Tibial artery (tissue), 4 donors: Measurements from ENCODE around the gene SNRNP48.

Experiments used
- DNase-seq, 2 donors: peaks; one replicate each; pipeline ENCODE4 v3.0.0-alpha.2; 2019
- H3K27ac ChIP-seq, 2 donors: fragments of 200-600 bp; sonication (generic) in 1 of 2; 1 replicate in 1 of 2; 2 replicates in 1 of 2; pipeline ENCODE4 v1.5.1; 2018 to 2019; ENCODE audit warnings: mild to moderate bottlenecking in 1 of 2
- H3K27me3 ChIP-seq, 2 donors: fragments of 200-600 bp; sonication (generic) in 1 of 2; one replicate each; pipeline versions ENCODE4 v1.5.1 to v1.6.0; 2016 to 2019
- H3K36me3 ChIP-seq, 3 donors: fragments of 200-600 bp; sonication (generic) in 2 of 3; one replicate each; pipeline ENCODE4 v1.5.1; 2016 to 2019; ENCODE audit warnings: mild to moderate bottlenecking in 2 of 3
- H3K4me1 ChIP-seq, 4 donors: fragments of 200-600 bp; sonication (generic) in 2 of 4; 1 replicate in 3 of 4; 2 replicates in 1 of 4; pipeline ENCODE4 v1.5.1; 2016 to 2019
- H3K4me3 ChIP-seq, 2 donors: fragments of 200-600 bp; sonication (generic) in 1 of 2; 1 replicate in 1 of 2; 2 replicates in 1 of 2; pipeline ENCODE4 v1.5.1; 2018 to 2019; ENCODE audit warnings: mild to moderate bottlenecking in 2 of 2
- H3K9me3 ChIP-seq, 3 donors: fragments of 200-600 bp; sonication (generic) in 1 of 3; one replicate each; pipeline ENCODE4 v1.5.1; 2016 to 2019
- intact Hi-C: fragments of 100-400 bp; cut with DNase I; formaldehyde crosslinking; loops from one replicate; pipeline ENCODE4 v1.15.0; 2023; ENCODE audit warnings: low total_unique reads
- TF ChIP-seq, protein P1 (sequence below), 2 experiments: fragments of 200-600 bp in 1 of 2; fragments of 450-650 bp in 1 of 2; IDR thresholded peaks; one replicate each; pipeline ENCODE4 v1.5.1; 2017 to 2019; ENCODE audit warnings: antibody characterized with exemption in 2 of 2, mild to moderate bottlenecking in 1 of 2, moderate library complexity in 1 of 2

SNRNP48 gene

DNA sequence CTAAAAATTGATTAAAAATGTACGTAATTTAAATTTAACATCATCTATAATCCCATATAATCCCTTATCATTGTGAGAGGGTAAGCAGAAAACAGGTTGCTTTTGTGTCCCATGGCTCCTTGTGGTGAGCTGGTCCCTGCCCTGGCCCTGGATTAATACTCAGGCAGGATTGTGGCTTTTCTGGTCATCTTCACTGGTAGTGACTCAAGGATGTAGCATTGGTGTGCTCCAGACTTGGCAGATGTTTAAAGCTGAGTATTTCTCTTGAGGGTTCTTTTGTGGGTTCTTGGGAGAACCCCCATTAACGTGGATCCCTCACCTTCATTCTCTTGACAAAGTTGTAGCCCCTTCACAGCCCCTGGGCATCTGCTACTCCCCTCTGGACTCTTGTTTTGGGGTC lies 39.3 kb downstream of the SNRNP48 start:
- peaks cover 0 to 7% of the 10 kb centered on the region in 2 donors for H3K27me3 ChIP-seq
- H3K9me3 ChIP-seq: no peaks in the 10 kb centered on the region
- H3K4me3 ChIP-seq: no peak overlapping the region
- intact Hi-C loops: no loop called here
- no peak for DNase-seq
- H3K36me3 ChIP-seq: no peaks in the 10 kb centered on the region
- no peak overlapping the region for H3K27ac ChIP-seq
- H3K4me1 ChIP-seq: no peaks in the 10 kb centered on the region
- TF ChIP-seq, protein P1, sequence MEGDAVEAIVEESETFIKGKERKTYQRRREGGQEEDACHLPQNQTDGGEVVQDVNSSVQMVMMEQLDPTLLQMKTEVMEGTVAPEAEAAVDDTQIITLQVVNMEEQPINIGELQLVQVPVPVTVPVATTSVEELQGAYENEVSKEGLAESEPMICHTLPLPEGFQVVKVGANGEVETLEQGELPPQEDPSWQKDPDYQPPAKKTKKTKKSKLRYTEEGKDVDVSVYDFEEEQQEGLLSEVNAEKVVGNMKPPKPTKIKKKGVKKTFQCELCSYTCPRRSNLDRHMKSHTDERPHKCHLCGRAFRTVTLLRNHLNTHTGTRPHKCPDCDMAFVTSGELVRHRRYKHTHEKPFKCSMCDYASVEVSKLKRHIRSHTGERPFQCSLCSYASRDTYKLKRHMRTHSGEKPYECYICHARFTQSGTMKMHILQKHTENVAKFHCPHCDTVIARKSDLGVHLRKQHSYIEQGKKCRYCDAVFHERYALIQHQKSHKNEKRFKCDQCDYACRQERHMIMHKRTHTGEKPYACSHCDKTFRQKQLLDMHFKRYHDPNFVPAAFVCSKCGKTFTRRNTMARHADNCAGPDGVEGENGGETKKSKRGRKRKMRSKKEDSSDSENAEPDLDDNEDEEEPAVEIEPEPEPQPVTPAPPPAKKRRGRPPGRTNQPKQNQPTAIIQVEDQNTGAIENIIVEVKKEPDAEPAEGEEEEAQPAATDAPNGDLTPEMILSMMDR (IDR thresholded peaks at IDR 0.05): no peak

DNA sequence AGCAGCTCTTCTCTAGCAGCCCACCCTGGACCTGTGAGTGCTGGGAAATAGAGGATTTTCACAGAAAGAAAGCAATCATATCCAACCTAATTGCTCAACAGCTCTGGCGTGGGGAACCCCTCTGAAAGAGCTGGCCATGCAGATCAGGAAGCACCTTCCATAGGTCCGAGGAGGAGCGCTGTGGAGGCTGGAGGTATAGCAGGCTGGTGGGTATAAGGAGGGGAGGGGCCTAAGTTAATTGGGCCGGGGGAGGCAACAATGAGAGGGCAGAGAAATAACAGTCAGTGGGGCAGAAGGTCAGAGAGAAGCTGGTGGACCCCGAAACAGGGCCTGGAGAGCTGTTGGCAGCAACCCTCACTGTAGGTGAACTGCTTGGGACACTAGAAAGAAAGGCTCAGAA lies 40.8 kb downstream of the SNRNP48 start:
- no peak overlapping the region for H3K27ac ChIP-seq
- DNase-seq: no peak
- H3K4me1 ChIP-seq: no peaks in the 10 kb centered on the region
- no peaks in the 10 kb centered on the region for H3K36me3 ChIP-seq
- peaks cover 0 to 7% of the 10 kb centered on the region in 2 donors for H3K27me3 ChIP-seq
- H3K9me3 ChIP-seq: no peaks in the 10 kb centered on the region
- TF ChIP-seq, protein P1 (IDR thresholded peaks at IDR 0.05): no peak
- H3K4me3 ChIP-seq: no peak overlapping the region
- intact Hi-C loops: no loop called here

DNA sequence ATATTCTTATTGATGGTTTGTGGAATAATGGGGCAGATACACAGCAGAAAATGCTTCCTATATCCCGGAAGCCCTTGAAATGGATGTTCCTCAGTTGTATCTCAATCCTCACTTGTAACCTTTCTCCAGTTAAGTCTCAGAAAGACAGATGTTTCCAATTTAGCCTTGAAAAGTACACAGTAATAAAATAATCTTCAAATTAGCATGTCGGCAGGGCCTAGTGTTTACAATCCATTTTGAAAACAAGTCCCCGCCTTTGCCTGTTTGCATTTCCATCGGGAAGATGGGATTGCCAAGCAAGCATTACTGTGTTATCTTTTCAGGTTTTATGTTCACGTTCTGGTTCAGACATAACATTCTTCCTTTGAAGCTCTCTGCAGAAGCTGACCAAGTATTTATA lies 41.5 kb downstream of the SNRNP48 start:
- intact Hi-C loops: no loop called here
- Histone ChIP-seq H3K36me3 (no peaks in the 10 kb centered on the region), H3K4me3 (no peak overlapping the region), H3K27ac (no peak overlapping the region), H3K4me1 (no peaks in the 10 kb centered on the region), H3K9me3 (no peaks in the 10 kb centered on the region), H3K27me3 (peaks cover 0 to 7% of the 10 kb centered on the region in 2 donors)
- TF ChIP-seq, protein P1 (IDR thresholded peaks at IDR 0.05): no peak
- no peak for DNase-seq

DNA sequence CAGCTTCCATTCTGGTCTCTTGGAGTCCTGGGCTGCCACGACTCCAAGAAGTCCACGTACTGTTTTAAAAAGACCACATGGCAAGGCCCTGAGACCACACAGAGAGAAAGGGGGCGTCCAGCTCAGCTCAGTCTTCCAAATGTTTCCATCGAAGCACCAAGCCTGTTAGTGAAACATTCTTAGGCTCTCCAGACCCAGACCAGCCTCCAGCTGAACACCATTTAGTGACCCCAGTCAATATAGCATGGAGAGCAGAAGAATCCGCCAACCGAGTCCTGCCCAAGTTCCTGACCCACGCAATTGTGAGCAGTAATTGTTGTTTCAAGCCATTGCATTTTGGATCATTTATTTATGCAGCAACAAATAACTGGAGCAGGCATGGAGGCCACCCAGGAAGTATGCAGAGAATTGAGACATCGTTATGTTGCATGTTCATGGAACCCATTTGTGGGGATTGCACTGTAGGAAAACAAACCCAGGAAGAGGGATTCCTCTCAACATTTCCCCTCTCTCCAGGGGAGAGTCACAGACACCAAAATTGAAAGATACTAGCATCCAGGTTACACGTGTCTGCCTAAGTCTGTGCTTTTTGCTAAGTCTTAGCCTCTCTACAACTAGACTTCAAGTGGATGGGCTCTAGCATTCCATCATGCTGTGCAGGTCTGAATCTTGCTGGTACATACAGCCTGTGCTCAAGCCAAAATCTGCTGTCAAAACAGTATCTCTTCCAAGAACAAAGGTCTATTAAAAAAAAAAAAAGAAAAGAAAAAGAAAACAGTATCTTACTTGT lies 42.7 kb downstream of the SNRNP48 start:
- H3K36me3 ChIP-seq: no peaks in the 10 kb centered on the region
- intact Hi-C loops: no loop called here
- no peaks in the 10 kb centered on the region for H3K9me3 ChIP-seq
- no peaks in the 10 kb centered on the region for H3K4me1 ChIP-seq
- no peak overlapping the region for H3K27ac ChIP-seq
- no peak overlapping the region for H3K4me3 ChIP-seq
- no peak for DNase-seq
- peaks cover 0 to 3% of the 10 kb centered on the region in 2 donors for H3K27me3 ChIP-seq
- TF ChIP-seq, protein P1 (IDR thresholded peaks at IDR 0.05): no peak

DNA sequence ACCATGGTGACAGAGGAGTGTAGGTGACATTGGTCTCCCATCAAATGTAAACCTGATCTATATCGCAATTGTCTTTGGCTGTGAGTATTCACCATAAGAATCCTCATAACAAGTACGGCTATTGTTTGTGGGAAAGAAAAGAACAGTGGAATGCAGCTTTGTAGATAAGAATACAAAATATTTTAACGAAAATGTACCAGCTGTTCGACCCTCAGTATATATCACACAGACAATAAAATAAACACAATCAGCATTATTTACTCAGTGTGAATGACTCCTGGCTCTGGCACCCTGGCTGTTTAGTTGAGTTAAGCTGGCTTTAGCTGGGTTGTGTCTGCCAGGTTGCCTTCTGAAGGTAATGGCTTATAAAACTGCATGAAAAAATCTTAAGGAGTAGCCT lies 43.4 kb downstream of the SNRNP48 start:
- Histone ChIP-seq H3K9me3 (no peaks in the 10 kb centered on the region), H3K4me3 (no peak overlapping the region), H3K27me3 (no peaks in the 10 kb centered on the region), H3K36me3 (no peaks in the 10 kb centered on the region), H3K27ac (no peak overlapping the region), H3K4me1 (no peaks in the 10 kb centered on the region)
- TF ChIP-seq, protein P1 (IDR thresholded peaks at IDR 0.05): no peak
- no peak for DNase-seq
- intact Hi-C loops: no loop called here
